Measurements from ENCODE around the gene HLA-B.

DNA sequence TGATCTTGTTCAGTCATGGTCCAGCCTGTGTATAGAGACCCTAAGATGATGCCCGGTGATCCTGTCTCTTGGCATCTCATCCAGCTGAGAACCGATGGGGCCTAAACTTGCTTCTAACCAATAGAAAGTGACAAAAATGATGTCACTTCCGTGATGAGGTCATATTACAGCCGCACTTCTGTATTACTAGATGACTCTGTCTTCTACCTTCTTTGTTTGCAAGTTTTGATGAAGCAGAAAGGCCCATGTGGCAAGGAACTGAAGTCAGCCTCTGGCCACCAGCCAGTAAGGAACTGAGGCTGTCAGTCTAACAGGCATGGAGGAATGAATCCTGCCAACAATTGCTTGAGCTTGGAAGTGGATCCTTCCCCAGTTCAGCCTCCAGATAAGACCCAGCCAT, 52.3 kb downstream of the HLA-B start:
- TF ChIP-seq GATA2 (IDR thresholded peaks at IDR 0.05; ENCODE audit: low read depth, low read length) (no peak), GATA3 (IDR thresholded peaks at IDR 0.05; ENCODE audit: low read depth, low read length) (no peak)

Measured in SH-SY5Y (cell line).